ENCODE results near the gene NUDT21. TPM values are rescaled to one million over a fixed set of nuclear protein-coding genes. Genes with fewer than 3 reads are reported as not detected.
"Not testable (repeated sequence)": the region's sequence is repeated elsewhere in the genome, so short reads cannot be mapped to it uniquely, and the experiment has no call there.

NUDT21 gene
- total RNA-seq (2014; rRNA removed; shearing (Covaris generic)) = 89.7 and 101 TPM in 2 replicates

DNA sequence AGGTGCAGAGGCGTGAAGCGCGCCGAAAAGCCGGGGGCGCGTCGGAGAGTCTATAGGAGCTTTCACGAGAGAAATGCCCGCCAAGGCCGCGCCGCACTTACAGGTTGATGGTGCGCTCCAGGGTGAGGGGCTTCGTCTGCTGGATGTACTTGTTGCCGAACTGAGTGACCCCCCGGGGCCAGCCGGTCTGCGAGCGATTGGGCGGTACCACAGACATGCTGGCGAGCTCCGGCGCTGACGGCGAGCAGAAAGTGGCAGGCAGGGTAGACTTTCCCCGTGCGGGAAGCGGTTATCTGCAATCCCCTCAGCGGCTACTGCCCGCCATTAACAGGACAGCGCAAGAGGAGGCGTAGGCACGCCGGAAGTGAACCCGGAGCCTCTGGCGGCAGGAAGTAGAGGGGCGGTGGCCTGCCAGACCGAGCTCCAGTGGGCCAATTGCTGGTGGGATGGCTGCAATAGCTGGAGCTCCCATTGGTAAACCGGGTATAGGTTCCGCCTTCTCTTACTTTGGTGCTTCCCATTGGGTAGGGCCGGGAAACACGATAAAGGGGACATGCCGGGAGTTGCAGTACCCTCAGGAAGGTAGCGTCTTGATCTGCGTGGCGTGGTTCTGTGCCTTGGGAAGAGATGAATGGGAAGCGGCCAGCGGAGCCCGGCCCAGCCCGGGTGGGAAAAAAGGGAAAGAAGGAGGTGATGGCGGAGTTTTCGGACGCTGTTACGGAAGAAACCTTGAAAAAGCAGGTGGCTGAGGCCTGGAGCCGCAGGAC, at the start of gene NUDT21, which contains the start of gene OGFOD1:
Gene NUDT21 (minus strand): TSS at position 347 of the 767 bp plus-strand sequence. CDS start 130 bp downstream, at position 217.
Gene OGFOD1 (plus strand): TSS at position 569 of the 767 bp plus-strand sequence. CDS start 59 bp downstream, at position 628.
- DNase-seq (ENCODE audit: low read depth) = peak; percentile 98

DNA sequence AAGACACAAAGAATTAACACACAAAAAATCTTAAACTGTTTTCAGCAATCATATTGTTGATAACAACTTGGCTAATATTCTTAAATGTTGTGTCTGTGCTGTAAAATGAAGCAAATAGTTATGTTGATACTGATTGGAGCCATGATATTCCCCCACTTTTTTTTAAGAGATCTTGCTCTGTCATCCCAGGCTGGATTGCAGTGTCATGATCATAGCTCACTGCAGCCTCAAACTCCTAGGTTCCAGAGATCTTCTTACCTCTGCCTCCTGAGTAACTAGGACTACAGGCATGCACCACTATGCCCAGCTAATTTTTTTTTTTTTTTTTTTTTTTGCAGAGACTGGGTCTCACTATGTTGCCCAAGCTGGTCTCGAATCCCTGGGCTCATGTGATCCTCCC, 42.7 kb upstream of the NUDT21 start:
- DNase-seq (ENCODE audit: low read depth) = no peak

- DNase-seq (ENCODE audit: low read depth) = no peak
These were observed 42.0 kb upstream of the NUDT21 start for GRCh38 chr16:56493126-56493525.

DNA sequence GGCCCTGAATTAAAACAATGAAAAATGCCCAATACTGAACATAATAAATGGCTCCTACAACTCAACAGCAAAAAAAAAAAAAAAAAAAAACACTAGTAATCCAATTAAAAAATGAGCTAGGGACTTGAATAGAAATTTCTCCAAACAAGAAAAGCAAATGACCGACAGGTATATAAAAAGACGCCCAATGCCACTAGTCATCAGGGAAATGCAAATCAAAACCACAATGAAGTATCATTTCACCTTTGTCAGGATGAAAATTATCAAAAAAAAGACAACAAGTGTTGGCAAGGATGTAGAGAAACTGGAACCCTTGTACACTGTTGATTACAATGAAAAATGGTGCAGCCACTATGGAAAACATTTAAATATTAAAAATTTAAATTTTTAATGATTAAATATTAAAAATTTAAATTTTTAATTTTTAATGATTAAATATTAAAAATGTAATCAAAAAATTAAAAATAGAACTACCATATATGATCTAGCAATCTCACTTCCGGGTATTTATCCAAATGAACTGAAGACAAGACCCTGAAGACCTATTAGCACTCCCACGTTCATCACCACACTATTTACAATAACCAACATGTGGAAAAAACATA, 40.6 kb upstream of the NUDT21 start:
- no peak for DNase-seq (ENCODE audit: low read depth)

GRCh38 chr16:56488868-56489267, 37.7 kb upstream of the NUDT21 start:
- not testable (repeated sequence) for DNase-seq (ENCODE audit: low read depth)

DNA sequence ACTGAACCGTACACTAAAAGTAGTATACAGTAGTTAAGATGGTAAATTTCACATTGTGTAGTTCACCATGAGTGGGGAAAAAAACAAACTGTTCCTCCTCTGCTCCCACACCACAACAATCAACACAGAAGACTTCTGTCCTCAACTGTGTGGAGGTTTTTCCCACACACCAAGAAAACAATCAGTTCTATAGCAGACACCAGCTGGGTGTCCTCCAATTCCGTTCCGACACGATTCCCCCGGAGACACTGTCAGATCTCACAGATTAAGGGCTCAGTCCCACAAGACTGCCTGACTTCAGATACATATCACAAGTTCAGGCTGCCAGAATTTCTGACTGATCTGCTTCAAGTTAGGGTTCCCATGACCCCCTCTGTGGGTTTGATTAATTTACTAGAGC, 36.9 kb upstream of the NUDT21 start:
- DNase-seq (ENCODE audit: low read depth) = no peak

- no peak for DNase-seq (ENCODE audit: low read depth)
These were observed 32.3 kb upstream of the NUDT21 start for GRCh38 chr16:56483394-56483793.

DNA sequence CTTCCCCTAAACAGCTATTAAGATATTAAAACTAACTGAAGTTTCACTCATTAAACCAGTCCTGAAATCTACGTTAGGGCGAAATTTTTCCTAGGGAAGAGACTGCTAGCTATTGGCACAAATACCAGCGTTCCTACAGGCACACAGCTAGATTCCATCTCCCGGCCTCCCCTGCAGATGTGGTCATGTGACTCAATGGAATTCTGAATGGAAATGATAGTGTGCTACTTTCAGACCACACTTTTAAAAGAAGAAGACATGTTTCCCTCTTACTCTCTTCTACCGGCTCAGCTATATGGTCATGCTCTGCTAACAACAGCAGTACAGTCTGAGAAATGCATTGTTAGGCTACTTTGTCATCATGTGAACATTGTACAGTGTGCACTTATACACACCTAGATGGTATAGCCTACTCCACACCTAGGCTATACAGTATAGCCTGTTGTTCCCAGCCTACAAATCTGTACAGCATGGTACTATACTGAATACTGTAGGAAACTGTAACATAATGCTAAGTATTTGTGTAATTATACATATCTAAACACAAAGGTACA, 31.6 kb upstream of the NUDT21 start:
- no peak for DNase-seq (ENCODE audit: low read depth)

DNA sequence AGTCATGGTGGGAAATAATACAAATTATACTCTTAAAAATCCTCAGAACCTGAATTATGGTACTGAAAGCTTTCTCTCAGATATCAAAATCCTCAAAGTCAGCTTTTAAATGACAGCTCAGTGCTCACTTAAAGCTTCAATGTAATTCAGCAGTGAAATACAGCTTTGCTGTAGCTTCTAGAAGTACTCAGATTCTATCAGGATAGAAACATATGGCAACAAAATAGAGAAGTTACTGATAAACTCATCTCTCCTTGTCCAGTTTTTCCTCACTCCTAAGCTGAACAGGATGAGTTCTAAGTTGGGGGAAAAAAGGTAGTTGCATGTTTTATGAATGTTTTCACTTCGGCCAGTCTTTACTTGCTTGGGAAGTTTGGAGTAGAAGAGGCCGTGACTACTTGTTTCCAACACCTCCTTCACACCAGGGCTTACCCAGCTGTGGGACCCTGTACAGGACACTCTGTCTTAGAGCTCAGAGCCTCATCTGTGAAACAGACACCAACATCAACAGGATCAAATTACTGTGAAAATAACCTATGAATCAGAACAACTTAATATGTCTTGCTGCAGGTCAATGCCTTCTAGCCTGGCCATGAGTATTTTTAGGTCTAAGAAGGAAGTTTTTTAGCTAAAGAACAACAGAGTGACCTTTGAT, 30.5 kb upstream of the NUDT21 start:
- DNase-seq (ENCODE audit: low read depth) = peak; percentile 33

DNA sequence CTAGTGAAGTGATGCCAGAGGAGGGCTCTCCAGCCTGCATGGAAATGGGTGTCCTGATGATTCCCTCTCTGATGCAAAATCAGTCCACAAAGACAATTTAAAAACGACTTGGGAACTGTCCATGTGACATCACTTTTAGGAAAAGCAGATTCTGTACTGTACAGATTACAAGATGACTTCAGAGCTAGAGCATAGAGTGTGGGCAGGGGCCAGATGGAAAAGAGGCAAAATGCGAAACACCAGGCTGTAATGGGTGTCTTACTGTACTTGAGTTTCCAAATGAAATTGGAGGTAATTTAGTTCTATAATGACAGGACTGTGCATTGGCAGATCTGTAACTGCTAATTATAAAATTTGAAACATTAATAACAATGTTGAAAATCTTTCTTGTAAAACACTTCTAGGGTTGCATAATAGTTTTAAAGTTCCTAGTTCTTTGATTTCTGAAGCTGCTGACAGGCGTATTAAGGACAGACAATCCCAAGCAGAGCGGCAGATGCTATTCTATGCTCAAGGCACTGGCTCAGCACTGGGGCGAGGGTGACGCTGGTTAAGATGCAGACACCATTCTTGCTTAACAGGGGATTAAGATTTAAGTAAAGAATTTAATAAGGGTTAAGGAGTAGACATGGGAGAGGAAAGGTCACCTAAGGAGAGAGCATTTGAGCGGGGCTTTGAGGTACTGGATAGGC, 29.8 kb upstream of the NUDT21 start:
- no peak for DNase-seq (ENCODE audit: low read depth)

- no peak for DNase-seq (ENCODE audit: low read depth)
These were observed 28.3 kb upstream of the NUDT21 start for GRCh38 chr16:56479469-56479868.

DNA sequence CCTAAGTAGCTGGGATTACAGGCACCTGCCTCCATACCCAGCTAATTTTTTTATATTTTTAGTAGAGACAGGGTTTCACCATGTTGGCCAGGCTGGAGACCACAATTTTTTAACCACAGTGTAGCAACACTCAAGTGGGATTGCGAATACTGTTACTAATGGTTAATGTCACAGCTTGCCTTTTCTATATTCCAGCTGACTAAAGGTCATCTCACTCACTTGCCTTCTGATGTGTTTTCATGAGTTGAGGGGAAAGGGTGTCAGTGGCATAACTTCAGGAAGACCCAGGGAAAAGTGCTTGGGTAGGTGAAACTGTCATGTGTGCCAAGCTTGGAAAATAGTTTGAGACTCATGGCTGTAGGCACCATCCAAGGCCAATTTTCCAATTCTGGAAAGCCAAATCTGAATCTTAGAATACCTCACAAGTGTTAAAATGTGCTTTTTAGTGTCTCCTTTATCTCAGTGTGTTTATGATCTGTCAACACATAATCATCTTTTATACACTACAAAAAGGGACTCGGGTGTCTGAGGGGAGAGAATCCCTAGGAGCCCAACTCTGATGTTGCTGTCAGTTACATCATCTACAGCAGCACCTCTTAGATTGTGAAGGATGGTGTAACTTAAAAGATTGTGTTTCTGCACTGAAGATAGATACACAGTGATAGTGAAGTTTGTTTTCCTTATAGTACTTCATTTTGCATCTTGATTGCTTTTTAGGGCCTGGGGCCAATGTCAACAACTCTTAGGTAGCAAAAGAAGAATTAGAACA, 27.3 kb upstream of the NUDT21 start:
- no peak for DNase-seq (ENCODE audit: low read depth)

DNA sequence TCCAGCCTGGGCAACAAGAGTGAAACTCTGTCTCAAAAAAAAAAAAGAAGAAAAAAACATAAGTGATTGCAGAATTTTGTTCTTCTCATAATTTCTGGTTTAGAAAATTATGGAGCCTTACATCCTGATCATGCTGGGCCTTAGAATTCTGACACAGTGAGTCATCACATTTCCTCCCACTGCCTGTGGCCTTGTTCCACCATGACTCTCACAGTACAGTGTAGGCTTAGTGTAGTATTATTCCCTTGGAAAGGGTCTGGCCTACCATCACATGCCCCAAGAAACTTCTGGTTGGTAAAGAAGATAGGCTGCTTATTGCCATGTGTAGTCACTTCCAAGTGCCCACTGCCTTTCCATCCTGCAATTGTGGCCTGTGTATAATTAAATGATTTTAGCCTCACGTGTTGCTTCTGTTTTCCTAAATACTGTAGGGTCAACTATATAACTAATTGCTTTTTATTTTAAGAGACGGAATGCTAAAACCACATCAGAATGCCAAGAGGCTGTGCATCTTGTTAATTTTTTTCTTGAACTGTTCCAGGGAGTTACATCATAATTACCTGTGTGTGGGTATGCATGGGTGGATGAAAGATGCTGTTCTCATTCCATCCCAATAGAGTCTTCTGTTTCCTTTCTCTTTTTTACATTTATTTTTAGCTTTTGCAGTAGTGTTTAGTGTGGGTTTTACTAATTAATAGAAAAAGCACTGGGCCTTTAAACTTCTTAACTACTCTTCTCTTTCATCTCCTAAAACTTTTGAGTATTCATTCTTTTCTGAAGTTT, 26.2 kb upstream of the NUDT21 start:
- DNase-seq (ENCODE audit: low read depth) = peak; percentile 92

DNA sequence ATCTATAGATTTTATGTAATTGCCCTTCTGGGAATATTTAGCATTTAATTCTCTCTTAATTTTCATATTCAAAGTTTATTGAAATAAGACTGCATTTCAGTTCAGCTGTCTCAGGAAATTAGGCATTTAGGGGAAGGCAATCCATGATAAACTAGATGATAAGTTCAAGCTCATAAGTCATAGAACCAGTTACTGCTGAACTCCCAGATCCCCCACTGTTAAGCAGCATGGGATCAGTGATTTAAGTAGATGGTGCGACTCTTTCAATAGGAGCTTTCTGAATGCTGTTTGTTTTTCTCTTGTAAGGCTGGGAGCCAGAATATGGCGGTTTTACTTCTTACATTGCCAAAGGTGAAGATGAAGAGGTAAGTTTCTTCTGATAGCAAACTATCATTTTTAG, 24.1 kb upstream of the NUDT21 start:
- no peak for DNase-seq (ENCODE audit: low read depth)

GRCh38 chr16:56470666-56471065, 19.5 kb upstream of the NUDT21 start:
- DNase-seq (ENCODE audit: low read depth) = no peak

GRCh38 chr16:56470232-56470631, 19.1 kb upstream of the NUDT21 start:
- DNase-seq (ENCODE audit: low read depth) = no peak

- no peak for DNase-seq (ENCODE audit: low read depth)
These were observed 18.6 kb upstream of the NUDT21 start for GRCh38 chr16:56469748-56470147.

DNA sequence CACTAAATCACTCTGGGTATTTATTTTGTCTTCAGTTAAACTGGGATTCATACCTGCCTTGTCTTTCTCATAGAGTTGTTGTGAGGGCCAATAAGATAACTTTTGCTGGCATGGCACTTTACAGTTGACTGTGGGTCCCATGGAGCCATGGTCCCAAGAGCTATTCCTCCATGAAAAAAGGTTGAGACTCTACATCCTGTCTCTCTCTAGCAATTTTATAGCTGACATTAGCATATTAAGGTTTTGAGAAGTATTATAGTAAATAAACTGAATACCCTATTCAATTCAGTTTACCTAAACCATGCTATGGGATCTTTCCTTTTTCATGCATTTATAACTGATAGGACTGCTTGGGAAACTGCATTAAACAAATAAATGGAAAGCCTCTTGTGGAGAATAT, 17.7 kb upstream of the NUDT21 start:
- DNase-seq (ENCODE audit: low read depth) = no peak

DNA sequence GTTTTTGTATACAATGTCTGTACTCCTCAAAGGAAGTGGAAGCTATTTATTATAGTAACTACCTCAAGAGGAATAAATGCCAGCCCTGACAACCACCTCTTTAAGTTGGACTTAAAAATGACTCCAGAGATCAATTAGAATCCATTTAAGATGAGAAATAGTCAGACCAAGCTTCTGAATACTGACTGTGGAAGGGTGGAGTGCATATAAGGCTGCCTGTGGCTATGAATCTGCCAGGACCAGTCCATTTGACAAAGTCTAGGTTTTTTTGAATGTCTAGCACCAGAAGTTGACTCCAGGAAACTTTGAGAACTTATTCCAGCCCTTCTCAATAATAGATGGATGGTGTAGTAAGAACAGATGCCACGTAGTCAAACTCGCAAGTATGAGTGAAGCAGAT, 15.2 kb upstream of the NUDT21 start:
- no peak for DNase-seq (ENCODE audit: low read depth)

GRCh38 chr16:56463153-56463552, 12.0 kb upstream of the NUDT21 start:
- no peak for DNase-seq (ENCODE audit: low read depth)

Measured in RPMI7951 (cell line).